HL-60 (cell line): Measurements from ENCODE around the gene AEN.

ENCODE experiments used
- DNase-seq, 2 experiments: peaks; one replicate each; pipeline ENCODE4 v3.0.0-alpha.2; 2010 to 2020; ENCODE audit warnings: low read depth in 1 of 2, low spot score in 1 of 2
- H3K27ac ChIP-seq: fragments of 250-450 bp; sonication (Bioruptor Pico); replicated peaks from 2 replicates; pipeline ENCODE4 v1.5.1; 2020; ENCODE audit warnings: mild to moderate bottlenecking, moderate library complexity
- H3K27me3 ChIP-seq: fragments of 250-450 bp; sonication (Bioruptor Pico); 2 replicates; pipeline ENCODE4 v1.5.1; 2021; ENCODE audit warnings: mild to moderate bottlenecking, moderate library complexity; ENCODE audit not compliant: insufficient read depth, poor library complexity, severe bottlenecking
- H3K4me3 ChIP-seq: replicated peaks from 2 replicates; pipeline ENCODE4 v1.5.1; 2011; ENCODE audit warnings: mild to moderate bottlenecking, control low read depth, low read length; ENCODE audit not compliant: insufficient read depth
- CTCF ChIP-seq: IDR thresholded peaks from one replicate; pipeline ENCODE4 v1.5.1; 2011; ENCODE audit warnings: low read length, control low read depth, inconsistent platforms; ENCODE audit not compliant: insufficient read depth
- GABPA ChIP-seq: IDR thresholded peaks from 2 replicates; pipeline ENCODE4 v1.6.1; 2012; ENCODE audit warnings: low read depth
- POLR2AphosphoS5 ChIP-seq: IDR thresholded peaks from 2 replicates; pipeline ENCODE4 v1.6.1; 2012; ENCODE audit warnings: low read depth
- REST ChIP-seq: IDR thresholded peaks from 2 replicates; pipeline ENCODE4 v1.6.1; 2012; ENCODE audit warnings: low read depth; ENCODE audit not compliant: insufficient replicate concordance
- SPI1 ChIP-seq: IDR thresholded peaks from 2 replicates; pipeline ENCODE4 v1.6.1; 2012; ENCODE audit warnings: low read depth, mild to moderate bottlenecking, borderline replicate concordance

Gene AEN

GRCh38 chr15:88655103-88655553 lies 34.0 kb downstream of the AEN start:
- DNase-seq: no peak
- Histone ChIP-seq H3K4me3 (no peak overlapping the region), H3K27me3 (peaks cover 2% of the 10 kb centered on the region), H3K27ac (no peak overlapping the region)
- TF ChIP-seq POLR2AphosphoS5 (no peak), SPI1 (no peak), GABPA (no peak), REST (no peak), CTCF (no peak)

- no peak overlapping the region for H3K4me3 ChIP-seq
- H3K27ac ChIP-seq: no peak overlapping the region
- peaks cover 2% of the 10 kb centered on the region for H3K27me3 ChIP-seq
- peak in 1 of 2 experiments; percentile 19 for DNase-seq
- TF ChIP-seq POLR2AphosphoS5 (no peak), SPI1 (no peak), CTCF (no peak), REST (no peak), GABPA (no peak)
These were observed 34.8 kb downstream of the AEN start for GRCh38 chr15:88655800-88656488.

- H3K27ac ChIP-seq: no peak overlapping the region
- TF ChIP-seq POLR2AphosphoS5 (no peak), CTCF (no peak), SPI1 (no peak), REST (no peak), GABPA (no peak)
- DNase-seq: no peak
- peaks cover 2% of the 10 kb centered on the region for H3K27me3 ChIP-seq
- no peak overlapping the region for H3K4me3 ChIP-seq
These were observed 35.7 kb downstream of the AEN start for GRCh38 chr15:88656760-88657221.
